HCT116 (cell line): ENCODE data around the gene FNIP2. TPM values are rescaled to one million over a fixed set of nuclear protein-coding genes. Genes with fewer than 3 reads are reported as not detected.

Experiments
- ATAC-seq: fragments of 200-7000 bp; cut with Tn5 transposase; 2 replicates; pipeline ENCODE4 v1.9.1; 2020; ENCODE audit warnings: mild to moderate bottlenecking, moderate library complexity
- BruUV-seq: library from RNA; stranded (reverse); fragments of 400-500 nt; replicated peaks from 2 replicates; lab custom pipeline; 2021; lab: Mats Ljungman, UMichigan
- CTCF ChIA-PET: fragments of 300-600 bp; sonication (Branson Sonifier 250); formaldehyde crosslinking; loops from one replicate; lab custom pipeline; 2021; ENCODE audit warnings: antibody characterized with exemption; lab: Charles Lee
- POLR2A ChIA-PET: fragments of 300-600, 350-600 bp; sonication (Branson Sonifier 250); formaldehyde crosslinking; loops from one replicate; lab custom pipeline; 2021; ENCODE audit warnings: antibody characterized with exemption; lab: Charles Lee
- RAD21 ChIA-PET, 2 experiments: fragments of 300-600 bp; sonication (Branson Sonifier 250); formaldehyde crosslinking; loops; one replicate each; lab custom pipeline; 2023; ENCODE audit warnings: low total read pairs in 2 of 2; ENCODE audit not compliant: uncharacterized antibody in 2 of 2, unreplicated experiment in 2 of 2, low non-redundant PET in 1 of 2; lab: Charles Lee
- DNase-seq: peaks from one replicate; pipeline ENCODE4 v3.0.0-alpha.2; 2010; ENCODE audit warnings: low read depth, low spot score
- H2AFZ ChIP-seq: fragments of 200-600 bp; shearing (Covaris generic), sonication (generic); 2 replicates; pipeline ENCODE4 v1.6.1; 2017; ENCODE audit warnings: low read depth, mixed run types, mixed read lengths, antibody characterized with exemption, low read length; ENCODE audit not compliant: poor library complexity, severe bottlenecking
- H3K27ac ChIP-seq: 2 replicates; pipeline ENCODE4 v1.5.1; 2012; ENCODE audit warnings: low read depth, low read length
- H3K27me3 ChIP-seq: fragments of 200-600 bp; sonication (generic); 2 replicates; pipeline ENCODE4 v1.6.1; 2016; ENCODE audit warnings: mixed run types, low read length, mixed read lengths; ENCODE audit not compliant: insufficient read depth
- H3K36me3 ChIP-seq, 2 experiments: fragments of 200-500 bp in 1 of 2; fragments of 200-600 bp in 1 of 2; sonication (Bioruptor generic) in 1 of 2; sonication (generic) in 1 of 2; 2 replicates each; pipeline versions ENCODE4 v1.5.1 to v1.6.1; 2014 to 2016; ENCODE audit warnings: low read length in 2 of 2, inconsistent platforms in 1 of 2, mixed read lengths in 1 of 2, mixed run types in 1 of 2; ENCODE audit not compliant: insufficient read depth in 2 of 2, control insufficient read depth in 1 of 2
- H3K4me1 ChIP-seq, 2 experiments: fragments of 200-600 bp in 1 of 2; sonication (generic) in 1 of 2; 2 replicates each; pipeline versions ENCODE4 v1.5.1 to v1.6.1; 2012 to 2017; ENCODE audit warnings: low read length in 2 of 2, inconsistent platforms in 1 of 2, mild to moderate bottlenecking in 1 of 2, mixed read lengths in 1 of 2, mixed run types in 1 of 2, moderate library complexity in 1 of 2; ENCODE audit not compliant: insufficient read depth in 2 of 2, control insufficient read depth in 1 of 2
- H3K4me2 ChIP-seq: fragments of 200-600 bp; sonication (generic); 2 replicates; pipeline ENCODE4 v1.6.1; 2017; ENCODE audit warnings: mixed run types, low read length, mixed read lengths
- H3K4me3 ChIP-seq, 2 experiments: fragments of 200-600 bp in 1 of 2; sonication (generic) in 1 of 2; replicated peaks in 1 of 2; 2 replicates each; pipeline ENCODE4 v1.5.1; 2011 to 2016; ENCODE audit warnings: low read length in 2 of 2, control low read depth in 1 of 2, low read depth in 1 of 2, mild to moderate bottlenecking in 1 of 2, mixed read lengths in 1 of 2, mixed run types in 1 of 2
- H3K79me2 ChIP-seq: fragments of 200-600 bp; sonication (generic); 2 replicates; pipeline ENCODE4 v1.6.1; 2017; ENCODE audit warnings: mild to moderate bottlenecking, mixed run types, low read length, moderate library complexity, mixed read lengths; ENCODE audit not compliant: insufficient read depth
- H3K9ac ChIP-seq: fragments of 200-600 bp; sonication (generic); 2 replicates; pipeline ENCODE4 v1.6.1; 2016; ENCODE audit warnings: low read length, mixed read lengths
- H3K9me2 ChIP-seq: fragments of 200-600 bp; sonication (generic), shearing (Covaris generic); 2 replicates; pipeline ENCODE4 v1.6.1; 2017; ENCODE audit warnings: mixed run types, mild to moderate bottlenecking, moderate library complexity; ENCODE audit not compliant: insufficient read depth
- H3K9me3 ChIP-seq, 2 experiments: fragments of 200-500 bp in 1 of 2; fragments of 200-600 bp in 1 of 2; sonication (Bioruptor generic) in 1 of 2; sonication (generic) in 1 of 2; 2 replicates each; pipeline ENCODE4 v1.6.1; 2014 to 2017; ENCODE audit warnings: low read length in 2 of 2, mixed read lengths in 2 of 2, inconsistent platforms in 1 of 2, low read depth in 1 of 2, mild to moderate bottlenecking in 1 of 2, mixed run types in 1 of 2, moderate library complexity in 1 of 2; ENCODE audit not compliant: control insufficient read depth in 1 of 2, insufficient read depth in 1 of 2
- H4K20me1 ChIP-seq: fragments of 200-600 bp; sonication (generic), shearing (Covaris generic); 2 replicates; pipeline ENCODE4 v1.6.1; 2017; ENCODE audit warnings: mixed run types, mild to moderate bottlenecking, moderate library complexity; ENCODE audit not compliant: insufficient read depth
- CEBPB ChIP-seq: IDR thresholded peaks from 2 replicates; pipeline ENCODE4 v1.6.1; 2012; ENCODE audit warnings: low read depth
- ELF1 ChIP-seq: IDR thresholded peaks from 2 replicates; pipeline ENCODE4 v1.6.1; 2012; ENCODE audit warnings: low read depth, borderline replicate concordance
- EZH2 ChIP-seq: fragments of 200-600 bp; sonication (generic); IDR thresholded peaks from 2 replicates; pipeline ENCODE4 v1.6.1; 2017; ENCODE audit warnings: antibody characterized with exemption, mixed run types
- FOSL1 ChIP-seq: IDR thresholded peaks from 2 replicates; pipeline ENCODE4 v1.6.1; 2012; ENCODE audit warnings: low read depth
- JUND ChIP-seq: IDR thresholded peaks from 2 replicates; pipeline ENCODE4 v1.6.1; 2012
- POLR2AphosphoS5 ChIP-seq: IDR thresholded peaks from 2 replicates; pipeline ENCODE4 v1.6.1; 2011; ENCODE audit warnings: mild to moderate bottlenecking, low read depth, low read length, moderate library complexity
- RAD21 ChIP-seq: IDR thresholded peaks from 2 replicates; pipeline ENCODE4 v1.6.1; 2012; ENCODE audit warnings: low read depth, mild to moderate bottlenecking
- SIN3A ChIP-seq: IDR thresholded peaks from 2 replicates; pipeline ENCODE4 v1.6.1; 2012; ENCODE audit warnings: low read depth
- SP1 ChIP-seq: IDR thresholded peaks from 2 replicates; pipeline ENCODE4 v1.6.1; 2012; ENCODE audit warnings: low read depth
- SRF ChIP-seq: IDR thresholded peaks from 2 replicates; pipeline ENCODE4 v1.6.1; 2012; ENCODE audit warnings: low read depth
- YY1 ChIP-seq: IDR thresholded peaks from 2 replicates; pipeline ENCODE4 v1.6.1; 2011; ENCODE audit warnings: low read length, low read depth, moderate library complexity, mild to moderate bottlenecking; ENCODE audit not compliant: insufficient replicate concordance; ENCODE audit errors: extremely low read depth
- ZNF274 ChIP-seq: fragments of 200-500 bp; sonication (Bioruptor generic); IDR thresholded peaks from 2 replicates; pipeline ENCODE4 v1.6.1; 2014; ENCODE audit warnings: mild to moderate bottlenecking, low read depth, low read length, inconsistent platforms
- intact Hi-C: fragments of 100-400 bp; cut with micrococcal nuclease; formaldehyde crosslinking; loops from 2 replicates; pipeline ENCODE4 v1.10.0; 2022
- total RNA-seq: library from RNA; stranded (reverse); gene quantifications from one replicate; pipeline ENCODE4 v1.2.1, GENCODE V29; 2021; ENCODE audit not compliant: unreplicated experiment
- TF ChIP-seq, protein P1 (sequence below), 3 experiments: fragments of 200-600 bp in 1 of 3; sonication (generic) in 1 of 3; IDR thresholded peaks in 2 of 3; conservative IDR thresholded peaks in 1 of 3; 2 replicates each; pipeline ENCODE4 v1.5.1; 2012 to 2017; ENCODE audit warnings: low read depth in 2 of 3, low read length in 2 of 3, antibody characterized with exemption in 1 of 3, borderline replicate concordance in 1 of 3, control low read depth in 1 of 3, mild to moderate bottlenecking in 1 of 3, mixed read lengths in 1 of 3, mixed run types in 1 of 3, moderate library complexity in 1 of 3; ENCODE audit not compliant: insufficient read depth in 1 of 3
- TF ChIP-seq, protein P2 (sequence below): IDR thresholded peaks from 2 replicates; pipeline ENCODE4 v1.6.1; 2012

Gene FNIP2
- total RNA-seq, 1 experiment from 2014 or later, result 4.8 TPM

DNA sequence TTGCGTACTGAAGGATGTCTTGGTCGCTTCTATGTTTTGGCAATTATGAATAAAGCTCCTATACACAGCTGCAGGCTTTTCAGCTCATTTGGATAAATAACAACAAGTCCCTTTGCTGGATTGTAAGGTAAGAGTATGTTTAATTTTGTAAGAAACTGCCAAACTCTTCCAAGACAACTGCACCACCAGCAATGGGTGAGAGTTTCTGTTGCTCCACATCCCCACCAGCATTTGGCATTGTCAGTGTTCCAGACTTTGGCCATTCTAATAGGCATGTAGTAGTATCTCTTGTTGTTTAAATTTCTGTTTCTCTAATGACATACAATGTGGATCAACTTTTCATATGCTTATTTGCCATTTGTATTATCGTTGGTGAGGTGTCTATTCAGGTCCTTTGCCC is 44.3 kb downstream of the FNIP2 start:
- RAD21 ChIA-PET, result no interaction called here
- intact Hi-C loops, result no loop called here
- CTCF ChIA-PET, result no interaction called here

More for the DNA sequence above, 44.3 kb downstream of the FNIP2 start:
- Histone ChIP-seq H3K79me2 (no peaks in the 10 kb centered on the region), H4K20me1 (no peaks in the 10 kb centered on the region), H3K27ac (no peak overlapping the region), H3K4me1 (peaks cover 15 to 18% of the 10 kb centered on the region in 2 experiments), H3K27me3 (no peaks in the 10 kb centered on the region), H3K9ac (no peak overlapping the region), H3K4me3 (no peak overlapping the region), H3K36me3 (no peaks in the 10 kb centered on the region), H3K9me3 (no peaks in the 10 kb centered on the region), H2AFZ (no peak overlapping the region), H3K4me2 (no peak overlapping the region), H3K9me2 (no peaks in the 10 kb centered on the region)
- no TSS peak for BruUV-seq
- POLR2A ChIA-PET, result no interaction called here
- DNase-seq, result no peak
- no peak for ATAC-seq
- TF ChIP-seq RAD21 (no peak), POLR2AphosphoS5 (no peak), CEBPB (no peak), ZNF274 (no peak), SP1 (no peak), FOSL1 (no peak), SRF (no peak), SIN3A (no peak), YY1 (no peak), EZH2 (no peak), JUND (no peak), ELF1 (no peak)
- TF ChIP-seq, protein P1, sequence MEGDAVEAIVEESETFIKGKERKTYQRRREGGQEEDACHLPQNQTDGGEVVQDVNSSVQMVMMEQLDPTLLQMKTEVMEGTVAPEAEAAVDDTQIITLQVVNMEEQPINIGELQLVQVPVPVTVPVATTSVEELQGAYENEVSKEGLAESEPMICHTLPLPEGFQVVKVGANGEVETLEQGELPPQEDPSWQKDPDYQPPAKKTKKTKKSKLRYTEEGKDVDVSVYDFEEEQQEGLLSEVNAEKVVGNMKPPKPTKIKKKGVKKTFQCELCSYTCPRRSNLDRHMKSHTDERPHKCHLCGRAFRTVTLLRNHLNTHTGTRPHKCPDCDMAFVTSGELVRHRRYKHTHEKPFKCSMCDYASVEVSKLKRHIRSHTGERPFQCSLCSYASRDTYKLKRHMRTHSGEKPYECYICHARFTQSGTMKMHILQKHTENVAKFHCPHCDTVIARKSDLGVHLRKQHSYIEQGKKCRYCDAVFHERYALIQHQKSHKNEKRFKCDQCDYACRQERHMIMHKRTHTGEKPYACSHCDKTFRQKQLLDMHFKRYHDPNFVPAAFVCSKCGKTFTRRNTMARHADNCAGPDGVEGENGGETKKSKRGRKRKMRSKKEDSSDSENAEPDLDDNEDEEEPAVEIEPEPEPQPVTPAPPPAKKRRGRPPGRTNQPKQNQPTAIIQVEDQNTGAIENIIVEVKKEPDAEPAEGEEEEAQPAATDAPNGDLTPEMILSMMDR (IDR thresholded peaks at IDR 0.05 in 2 of 3, conservative IDR thresholded peaks at IDR 0.05 in 1 of 3; ENCODE audit: borderline replicate concordance in 1 of 3, insufficient read depth in 1 of 3, low read depth in 2 of 3, low read length in 2 of 3), result no peak
- TF ChIP-seq, protein P2, sequence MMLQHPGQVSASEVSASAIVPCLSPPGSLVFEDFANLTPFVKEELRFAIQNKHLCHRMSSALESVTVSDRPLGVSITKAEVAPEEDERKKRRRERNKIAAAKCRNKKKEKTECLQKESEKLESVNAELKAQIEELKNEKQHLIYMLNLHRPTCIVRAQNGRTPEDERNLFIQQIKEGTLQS, result no peak
